Fibroblast of pulmonary artery (primary cell): Measurements from ENCODE around the gene RAB11FIP3.

Experiments used
- DNase-seq: peaks from one replicate; pipeline ENCODE4 v3.0.0-alpha.2; 2010; ENCODE audit warnings: low read depth
- H3K4me3 ChIP-seq: replicated peaks from 2 replicates; pipeline ENCODE4 v1.5.1; 2011; ENCODE audit warnings: low read depth, mild to moderate bottlenecking, control low read depth, low read length, moderate library complexity
- TF ChIP-seq, protein P1 (sequence below): IDR thresholded peaks from 2 replicates; pipeline ENCODE4 v1.5.1; 2011; ENCODE audit warnings: mild to moderate bottlenecking, control low read depth, low read length, inconsistent platforms; ENCODE audit errors: missing control alignments

Gene RAB11FIP3

DNA sequence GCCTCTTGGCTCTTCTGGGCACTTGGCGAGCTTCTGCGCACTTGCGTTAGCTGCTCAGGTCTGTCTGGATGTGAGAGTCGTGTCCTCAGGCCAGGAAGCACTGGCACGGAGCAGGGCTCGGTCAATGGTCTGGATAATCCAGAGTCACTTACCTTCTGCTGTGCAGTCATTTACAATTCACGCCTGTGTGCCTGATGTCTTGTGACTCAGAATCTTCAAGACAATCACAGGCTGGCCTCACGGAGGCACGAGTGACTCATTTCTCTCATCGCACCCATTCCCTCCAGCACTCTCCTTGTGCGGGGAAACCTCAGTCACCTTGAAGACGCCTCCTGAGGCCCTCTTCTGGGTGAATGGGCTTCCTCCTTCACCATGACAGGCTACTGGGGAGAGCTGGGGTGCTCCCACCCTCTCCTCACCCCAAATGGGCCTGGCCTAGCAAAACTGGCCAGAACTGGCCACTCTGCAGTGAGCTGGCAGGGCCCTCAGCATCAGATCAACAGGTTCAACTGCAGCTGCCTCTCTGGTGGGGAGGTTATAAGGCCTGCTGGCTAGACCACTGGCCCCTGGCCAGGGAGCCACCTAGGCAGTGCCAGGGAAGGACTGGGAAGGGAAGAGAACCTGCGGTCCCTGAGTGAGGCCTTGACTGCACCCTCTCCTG lies 100.2 kb downstream of the RAB11FIP3 start:
- TF ChIP-seq, protein P1, sequence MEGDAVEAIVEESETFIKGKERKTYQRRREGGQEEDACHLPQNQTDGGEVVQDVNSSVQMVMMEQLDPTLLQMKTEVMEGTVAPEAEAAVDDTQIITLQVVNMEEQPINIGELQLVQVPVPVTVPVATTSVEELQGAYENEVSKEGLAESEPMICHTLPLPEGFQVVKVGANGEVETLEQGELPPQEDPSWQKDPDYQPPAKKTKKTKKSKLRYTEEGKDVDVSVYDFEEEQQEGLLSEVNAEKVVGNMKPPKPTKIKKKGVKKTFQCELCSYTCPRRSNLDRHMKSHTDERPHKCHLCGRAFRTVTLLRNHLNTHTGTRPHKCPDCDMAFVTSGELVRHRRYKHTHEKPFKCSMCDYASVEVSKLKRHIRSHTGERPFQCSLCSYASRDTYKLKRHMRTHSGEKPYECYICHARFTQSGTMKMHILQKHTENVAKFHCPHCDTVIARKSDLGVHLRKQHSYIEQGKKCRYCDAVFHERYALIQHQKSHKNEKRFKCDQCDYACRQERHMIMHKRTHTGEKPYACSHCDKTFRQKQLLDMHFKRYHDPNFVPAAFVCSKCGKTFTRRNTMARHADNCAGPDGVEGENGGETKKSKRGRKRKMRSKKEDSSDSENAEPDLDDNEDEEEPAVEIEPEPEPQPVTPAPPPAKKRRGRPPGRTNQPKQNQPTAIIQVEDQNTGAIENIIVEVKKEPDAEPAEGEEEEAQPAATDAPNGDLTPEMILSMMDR, result no peak
- peak; percentile 80 for DNase-seq
- H3K4me3 ChIP-seq, result peak overlapping the region; percentile 76

DNA sequence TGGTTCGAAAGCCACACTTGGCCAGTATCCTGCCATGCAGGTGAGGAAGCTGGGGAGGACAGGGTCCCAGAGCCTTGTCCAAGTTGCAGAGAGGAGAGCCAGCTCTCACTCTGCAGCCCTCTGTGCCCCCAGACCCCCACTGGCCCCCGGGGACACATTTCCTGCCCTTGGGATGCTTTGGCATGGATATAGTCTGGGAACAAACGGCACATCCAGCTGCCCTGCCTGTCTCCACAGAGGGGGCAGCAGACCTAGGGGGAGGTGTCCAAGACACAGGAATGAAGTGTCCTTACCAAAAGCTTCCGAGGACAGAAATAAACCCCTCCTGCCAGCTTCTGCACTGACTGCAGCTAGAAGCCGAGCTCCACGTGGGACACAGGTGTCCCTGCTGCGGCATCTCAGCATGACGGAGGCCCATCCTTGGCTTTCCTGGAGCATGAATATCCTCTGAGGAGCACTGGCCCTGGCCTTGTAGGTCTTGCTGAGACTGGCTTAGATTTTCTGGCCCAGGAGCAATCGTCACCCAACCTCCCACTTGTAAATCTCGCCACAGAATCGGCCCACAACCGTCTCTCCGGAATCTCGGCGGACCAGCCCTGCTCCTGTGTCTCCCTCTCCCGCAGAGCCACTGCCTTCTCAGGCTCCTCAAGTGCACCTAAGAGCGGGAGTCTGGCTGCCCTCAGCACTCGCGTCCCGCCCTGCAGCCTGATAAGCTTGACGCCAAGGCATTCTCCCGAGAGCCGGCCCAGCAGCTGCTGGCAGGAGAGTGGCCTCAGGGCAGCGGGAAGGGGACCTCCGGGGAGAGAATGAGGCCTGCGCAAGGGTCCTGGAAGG lies 100.9 kb downstream of the RAB11FIP3 start:
- H3K4me3 ChIP-seq, result peak overlapping the region; percentile 76
- TF ChIP-seq, protein P1, result no peak
- DNase-seq, result peak; percentile 46

DNA sequence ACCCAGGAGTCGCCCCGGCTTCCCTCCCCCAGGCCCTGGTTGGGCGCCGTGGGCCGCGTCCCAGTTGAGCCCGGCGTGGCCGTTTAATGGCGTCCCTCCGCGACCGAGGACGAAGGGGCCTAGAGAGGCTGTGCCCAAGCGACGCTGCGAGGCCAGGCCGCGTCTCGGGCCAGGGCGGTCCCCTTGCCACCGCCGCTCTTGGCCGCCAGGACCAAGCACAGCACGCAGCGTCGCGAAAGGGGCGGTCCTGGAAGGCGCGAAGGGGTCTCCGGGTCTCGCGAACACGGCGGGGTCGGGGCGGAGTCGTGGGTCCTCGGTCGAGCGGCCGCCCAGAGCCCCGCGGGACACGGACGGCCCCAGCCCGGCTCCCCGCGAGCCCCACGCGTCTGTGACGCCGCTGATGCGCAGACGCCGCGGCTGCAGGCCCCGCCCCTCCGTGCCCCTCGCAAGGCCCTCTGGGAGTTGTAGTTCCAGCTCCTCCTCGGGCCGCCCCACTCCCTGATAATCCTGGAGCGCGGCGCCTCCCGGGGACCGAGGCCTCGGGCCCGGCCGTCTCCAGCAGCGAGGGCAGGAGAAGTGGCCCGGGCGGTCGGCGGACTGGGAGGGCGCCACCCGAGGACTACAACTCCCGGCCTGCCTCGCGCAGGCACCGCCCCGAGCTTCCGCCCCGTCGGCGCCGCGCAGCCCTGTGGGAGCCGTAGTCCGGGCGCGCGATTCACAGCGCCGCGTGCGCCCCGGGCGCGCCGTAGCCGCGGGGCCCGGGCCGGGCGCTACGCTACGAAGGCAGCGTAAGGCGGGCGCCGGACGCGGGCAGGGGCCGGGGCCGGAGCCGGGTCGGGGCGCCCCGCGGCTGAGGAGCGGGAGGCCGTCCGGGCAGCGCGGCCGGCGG lies 101.8 kb downstream of the RAB11FIP3 start, which contains the start of gene CAPN15:
Gene CAPN15 (plus strand): TSS at position 698 of the 889 bp plus-strand sequence. CDS start 19,127 bp downstream, outside the sequence.
- peak within 1 kb of the TSS; percentile 76 for H3K4me3 ChIP-seq
- peak; percentile 86 for DNase-seq
- TF ChIP-seq, protein P1, result no peak

DNA sequence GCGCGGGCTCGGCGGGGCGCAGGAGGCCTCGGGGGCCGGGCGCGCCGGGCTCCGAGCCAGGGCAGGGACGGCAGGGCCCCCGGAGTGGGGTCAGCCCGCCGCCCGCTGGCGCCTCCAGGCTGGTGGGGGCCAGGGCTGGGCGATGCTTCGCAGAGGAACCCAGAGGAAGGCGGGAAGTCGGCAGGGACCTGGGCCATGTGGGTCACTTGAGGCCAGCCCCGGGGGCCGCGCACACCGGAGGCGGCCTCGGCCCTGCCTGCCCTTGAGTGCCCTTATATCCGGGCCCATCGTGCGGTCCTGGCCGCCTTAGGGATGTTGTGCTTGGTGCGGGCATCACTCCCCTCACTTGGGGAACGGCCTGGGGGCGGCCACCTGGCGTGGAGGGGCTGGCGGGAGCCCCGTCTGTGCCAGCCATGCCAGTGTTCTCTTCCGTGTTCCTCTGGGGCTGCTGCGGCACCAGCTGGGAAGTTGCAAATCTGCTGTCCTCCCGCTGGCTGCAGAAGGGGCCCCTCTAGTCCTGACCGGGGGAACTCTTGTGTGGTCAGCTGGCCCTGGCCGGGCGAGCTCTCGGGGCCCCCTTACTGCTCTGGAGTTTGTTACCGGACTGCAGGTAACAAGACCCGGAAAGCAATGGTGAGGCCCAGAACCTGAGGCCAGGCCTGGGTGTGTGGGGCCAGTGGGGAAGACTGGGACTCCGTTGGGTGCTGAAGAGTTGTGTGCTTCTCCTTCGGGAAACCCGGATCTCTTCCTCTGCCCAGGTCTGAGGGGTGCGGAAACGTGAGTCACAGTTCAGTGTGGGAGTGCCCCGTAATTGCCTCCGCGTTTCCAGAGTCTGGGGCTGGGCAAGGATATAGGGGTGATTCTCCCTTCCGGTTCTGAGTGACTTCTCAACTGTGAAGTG lies 102.9 kb downstream of the RAB11FIP3 start:
- TF ChIP-seq, protein P1, result no peak
- peak; percentile 68 for DNase-seq
- H3K4me3 ChIP-seq, result peak overlapping the region; percentile 71

DNA sequence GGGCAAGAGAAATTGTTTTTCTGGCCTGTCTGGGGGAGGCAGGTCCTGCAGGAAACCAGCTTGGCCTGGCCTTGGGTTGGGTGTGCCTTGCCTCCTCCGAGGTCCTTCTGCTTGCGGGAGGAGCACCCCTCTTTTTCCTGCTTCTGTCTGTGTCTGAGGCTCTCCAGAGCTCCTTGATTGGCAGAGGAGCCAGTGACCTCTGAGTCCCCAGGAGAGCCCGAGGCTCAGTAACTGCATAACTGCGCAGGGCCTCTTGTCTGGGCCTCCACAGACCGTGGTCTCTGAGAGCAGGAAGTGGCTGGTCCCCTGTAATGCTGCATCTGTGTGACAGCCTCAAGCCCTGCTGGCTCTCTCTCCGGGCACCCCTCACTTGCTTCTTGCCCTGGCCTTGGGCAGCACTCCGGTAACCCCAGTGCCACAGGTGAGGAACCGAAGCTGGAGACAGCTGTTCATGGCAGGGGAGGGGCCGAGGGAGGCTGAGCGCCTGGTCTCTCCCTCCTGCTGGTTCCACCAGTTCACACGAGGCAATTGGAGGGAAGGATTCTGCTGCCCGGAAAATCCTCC lies 103.6 kb downstream of the RAB11FIP3 start:
- H3K4me3 ChIP-seq, result peak overlapping the region; percentile 71
- TF ChIP-seq, protein P1, result no peak
- DNase-seq, result no peak
